BLaER1 (cell line): ENCODE measurements around the gene PCDHB10.
A peak's percentile ranks its signal among the peaks of the same experiment; 100 is the strongest.
"Not testable (repeated sequence)": the region's sequence is repeated elsewhere in the genome, so short reads cannot be mapped to it uniquely, and the experiment has no call there.

ENCODE experiments used
- H3K27ac ChIP-seq: shearing (Covaris generic); formaldehyde crosslinking; 2 replicates; pipeline ENCODE4 v1.8.1; 2022
- H3K27me3 ChIP-seq: shearing (Covaris generic); formaldehyde crosslinking; 2 replicates; pipeline ENCODE4 v1.8.1; 2022
- H3K36me3 ChIP-seq: shearing (Covaris generic); formaldehyde crosslinking; 2 replicates; pipeline ENCODE4 v1.8.1; 2022
- H3K4me1 ChIP-seq: shearing (Covaris generic); formaldehyde crosslinking; 2 replicates; pipeline ENCODE4 v1.8.1; 2022
- H3K4me2 ChIP-seq: shearing (Covaris generic); formaldehyde crosslinking; 2 replicates; pipeline ENCODE4 v1.8.1; 2022
- H3K4me3 ChIP-seq: shearing (Covaris generic); formaldehyde crosslinking; 2 replicates; pipeline ENCODE4 v1.8.1; 2022
- H3K9ac ChIP-seq: shearing (Covaris generic); formaldehyde crosslinking; 2 replicates; pipeline ENCODE4 v1.8.1; 2022
- H3K9me3 ChIP-seq: shearing (Covaris generic); formaldehyde crosslinking; 2 replicates; pipeline ENCODE4 v1.8.1; 2022
- H4K20me1 ChIP-seq: shearing (Covaris generic); formaldehyde crosslinking; 2 replicates; pipeline ENCODE4 v1.8.1; 2022
- Cebpa-rat ChIP-seq: shearing (Covaris generic); IDR thresholded peaks from 2 replicates; pipeline ENCODE4 v1.8.1; 2022

PCDHB10 gene

DNA sequence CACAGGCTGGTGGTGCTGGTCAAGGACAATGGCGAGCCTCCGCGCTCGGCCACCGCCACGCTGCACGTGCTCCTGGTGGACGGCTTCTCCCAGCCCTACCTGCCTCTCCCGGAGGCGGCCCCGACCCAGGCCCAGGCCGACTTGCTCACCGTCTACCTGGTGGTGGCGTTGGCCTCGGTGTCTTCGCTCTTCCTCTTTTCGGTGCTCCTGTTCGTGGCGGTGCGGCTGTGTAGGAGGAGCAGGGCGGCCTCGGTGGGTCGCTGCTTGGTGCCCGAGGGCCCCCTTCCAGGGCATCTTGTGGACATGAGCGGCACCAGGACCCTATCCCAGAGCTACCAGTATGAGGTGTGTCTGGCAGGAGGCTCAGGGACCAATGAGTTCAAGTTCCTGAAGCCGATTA is 23.9 kb downstream of the PCDHB10 start:
- H3K36me3 ChIP-seq, H3K27ac ChIP-seq, H3K27me3 ChIP-seq, H4K20me1 ChIP-seq, H3K4me1 ChIP-seq, H3K4me2 ChIP-seq, H3K9ac ChIP-seq, H3K4me3 ChIP-seq: not testable (repeated sequence)
- peaks cover 31% of the 10 kb centered on the region for H3K9me3 ChIP-seq

DNA sequence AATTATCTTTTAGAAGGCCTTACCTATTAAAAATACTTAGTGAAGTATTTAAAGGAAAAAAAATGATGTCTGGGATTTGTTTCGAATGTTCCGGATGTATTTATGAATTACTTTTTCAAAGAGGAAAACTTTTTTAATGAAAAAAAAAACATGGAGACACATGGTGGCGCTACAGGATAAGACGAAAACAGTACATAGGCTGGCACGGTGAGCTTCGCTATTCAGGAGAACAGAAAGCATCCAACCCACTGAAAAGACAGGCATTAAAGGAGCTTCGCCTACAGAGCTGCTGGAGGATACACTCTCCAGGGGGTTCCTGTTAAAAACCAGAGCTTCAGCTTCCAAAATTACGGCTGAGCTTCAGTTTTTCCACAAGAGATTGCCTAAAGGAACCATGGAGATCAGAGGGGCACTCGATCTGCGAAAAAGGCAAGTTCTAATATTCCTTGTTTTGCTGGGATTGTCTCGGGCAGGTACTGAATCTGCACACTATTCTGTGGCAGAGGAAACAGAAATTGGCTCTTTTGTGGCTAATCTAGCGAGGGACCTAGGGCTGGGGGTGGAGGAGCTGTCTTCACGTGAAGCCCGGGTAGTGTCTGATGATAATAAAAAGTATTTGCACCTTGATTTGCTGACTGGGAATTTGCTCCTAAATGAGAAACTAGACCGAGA is 31.1 kb downstream of the PCDHB10 start, which contains the start of gene PCDHB14:
PCDHB14 (plus strand) TSS at position 232 of the 672 bp plus-strand sequence; CDS start at position 395, 163 bp downstream.
- Histone ChIP-seq H3K9me3 (peaks cover 42% of the 10 kb centered on the region), H3K4me2 (peak within 1 kb of the TSS; percentile 75), H4K20me1 (no peaks in the 10 kb centered on the region), H3K27ac (no peak within 1 kb of the TSS; the same call in 1 of the 2 replicates), H3K9ac (peak within 1 kb of the TSS; percentile 66), H3K36me3 (0 out of 2 replicates have a peak, but pooled peaks cover 6% of the 10 kb centered on the region), H3K4me1 (peaks cover 8% of the 10 kb centered on the region; the same call in 1 of the 2 replicates), H3K4me3 (peak within 1 kb of the TSS; percentile 60), H3K27me3 (no peaks in the 10 kb centered on the region)
- TF ChIP-seq Cebpa-rat, result no peak

DNA sequence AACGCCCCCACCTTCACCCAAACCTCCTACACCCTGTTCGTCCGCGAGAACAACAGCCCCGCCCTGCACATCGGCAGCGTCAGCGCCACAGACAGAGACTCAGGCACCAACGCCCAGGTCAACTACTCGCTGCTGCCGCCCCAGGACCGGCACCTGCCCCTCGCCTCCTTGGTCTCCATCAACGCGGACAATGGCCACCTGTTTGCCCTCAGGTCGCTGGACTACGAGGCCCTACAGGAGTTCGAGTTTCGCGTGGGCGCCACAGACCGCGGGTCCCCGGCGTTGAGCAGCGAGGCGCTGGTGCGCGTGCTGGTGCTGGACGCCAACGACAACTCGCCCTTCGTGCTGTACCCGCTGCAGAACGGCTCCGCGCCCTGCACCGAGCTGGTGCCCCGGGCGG is 32.7 kb downstream of the PCDHB10 start:
- H3K4me3 ChIP-seq, H4K20me1 ChIP-seq, H3K27ac ChIP-seq, H3K36me3 ChIP-seq, H3K27me3 ChIP-seq, H3K4me2 ChIP-seq, H3K9ac ChIP-seq, H3K4me1 ChIP-seq: not testable (repeated sequence)
- peaks cover 32% of the 10 kb centered on the region for H3K9me3 ChIP-seq

DNA sequence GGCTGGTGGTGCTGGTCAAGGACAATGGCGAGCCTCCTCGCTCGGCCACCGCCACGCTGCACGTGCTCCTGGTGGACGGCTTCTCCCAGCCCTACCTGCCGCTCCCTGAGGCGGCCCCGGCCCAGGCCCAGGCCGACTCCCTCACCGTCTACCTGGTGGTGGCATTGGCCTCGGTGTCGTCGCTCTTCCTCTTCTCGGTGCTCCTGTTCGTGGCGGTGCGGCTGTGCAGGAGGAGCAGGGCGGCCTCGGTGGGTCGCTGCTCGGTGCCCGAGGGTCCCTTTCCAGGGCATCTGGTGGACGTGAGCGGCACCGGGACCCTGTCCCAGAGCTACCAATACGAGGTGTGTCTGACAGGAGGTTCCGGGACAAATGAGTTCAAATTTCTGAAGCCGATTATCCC is 33.3 kb downstream of the PCDHB10 start:
- not testable (repeated sequence) for H4K20me1 ChIP-seq, H3K4me1 ChIP-seq, H3K36me3 ChIP-seq, H3K9ac ChIP-seq, H3K27me3 ChIP-seq, H3K4me2 ChIP-seq, H3K27ac ChIP-seq, H3K4me3 ChIP-seq
- H3K9me3 ChIP-seq, result peaks cover 36% of the 10 kb centered on the region

DNA sequence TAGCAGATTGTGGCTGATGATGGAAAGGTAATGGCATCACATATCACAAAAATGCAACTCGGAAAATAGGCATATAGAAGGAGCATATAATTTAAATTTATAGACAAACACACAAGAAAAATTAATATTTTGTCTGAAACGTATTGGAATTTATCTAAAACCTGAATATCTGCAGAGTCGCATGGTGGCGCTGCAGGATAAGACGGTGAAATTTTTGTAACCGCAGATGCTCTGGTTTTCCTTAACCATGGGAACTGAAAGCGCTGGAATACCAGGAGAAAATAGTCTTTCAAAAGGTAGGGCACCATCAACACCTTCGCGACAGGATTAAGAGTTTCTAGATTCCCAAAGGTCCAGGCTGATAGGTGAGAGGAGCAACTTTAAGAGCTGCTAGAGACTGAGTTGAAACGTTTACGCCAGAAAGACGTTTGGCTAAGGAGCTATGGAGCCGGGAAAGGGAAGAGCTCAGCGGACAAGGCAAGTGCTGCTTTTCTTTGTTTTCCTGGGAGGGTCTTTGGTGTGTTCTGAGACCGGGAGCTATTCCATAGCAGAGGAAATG is 42.0 kb downstream of the PCDHB10 start:
- Histone ChIP-seq H3K9me3 (peaks cover 75% of the 10 kb centered on the region), H3K4me1 (no peaks in the 10 kb centered on the region), H4K20me1 (no peaks in the 10 kb centered on the region), H3K27me3 (no peaks in the 10 kb centered on the region), H3K4me3 (no peak overlapping the region), H3K4me2 (no peak overlapping the region), H3K27ac (no peak overlapping the region), H3K9ac (no peak overlapping the region), H3K36me3 (no peaks in the 10 kb centered on the region)
- TF ChIP-seq Cebpa-rat, result no peak

DNA sequence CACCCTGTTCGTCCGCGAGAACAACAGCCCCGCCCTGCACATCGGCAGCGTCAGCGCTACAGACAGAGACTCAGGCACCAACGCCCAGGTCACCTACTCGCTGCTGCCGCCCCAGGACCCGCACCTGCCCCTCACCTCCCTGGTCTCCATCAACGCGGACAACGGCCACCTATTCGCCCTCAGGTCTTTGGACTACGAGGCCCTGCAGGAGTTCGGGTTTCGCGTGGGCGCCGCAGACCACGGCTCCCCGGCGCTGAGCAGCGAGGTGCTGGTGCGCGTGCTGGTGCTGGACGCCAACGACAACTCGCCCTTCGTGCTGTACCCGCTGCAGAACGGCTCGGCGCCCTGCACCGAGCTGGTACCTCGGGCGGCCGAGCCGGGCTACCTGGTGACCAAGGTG is 43.8 kb downstream of the PCDHB10 start:
- not testable (repeated sequence) for H3K4me1 ChIP-seq, H3K4me3 ChIP-seq, H3K27me3 ChIP-seq, H3K9ac ChIP-seq, H3K36me3 ChIP-seq, H3K27ac ChIP-seq, H4K20me1 ChIP-seq, H3K4me2 ChIP-seq
- peaks cover 83% of the 10 kb centered on the region for H3K9me3 ChIP-seq

DNA sequence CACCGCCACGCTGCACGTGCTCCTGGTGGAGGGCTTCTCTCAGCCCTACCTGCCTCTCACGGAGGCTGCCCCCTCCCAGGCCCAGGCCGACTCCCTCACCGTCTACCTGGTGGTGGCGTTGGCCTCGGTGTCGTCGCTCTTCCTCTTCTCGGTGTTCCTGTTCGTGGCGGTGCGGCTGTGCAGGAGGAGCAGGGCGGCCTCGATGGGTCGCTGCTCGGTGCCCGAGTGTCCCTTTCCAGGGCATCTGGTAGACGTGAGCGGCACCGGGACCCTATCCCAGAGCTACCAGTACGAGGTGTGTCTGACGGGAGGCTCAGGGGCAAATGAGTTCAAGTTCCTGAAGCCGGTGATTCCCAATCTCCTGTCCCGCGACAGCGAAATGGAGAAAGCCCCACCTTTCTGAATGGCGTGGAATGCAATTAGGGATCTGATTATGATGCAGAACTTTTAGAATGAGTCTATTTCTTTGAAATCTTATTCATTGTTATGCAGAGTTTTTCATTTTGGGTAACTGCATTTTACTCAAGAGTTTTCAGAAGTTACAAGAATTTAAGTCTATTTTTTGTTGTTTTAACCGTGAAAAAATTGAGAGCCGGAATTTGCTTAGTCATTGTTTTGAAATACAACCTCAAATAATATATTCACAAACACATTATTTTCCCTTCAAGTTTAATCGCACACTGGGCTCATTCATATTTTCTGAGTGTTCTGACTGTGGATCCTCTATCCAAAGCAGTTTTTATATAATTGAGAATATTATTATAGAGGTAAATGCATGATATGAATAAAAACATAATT is 44.6 kb downstream of the PCDHB10 start:
- H3K27me3 ChIP-seq, result no peaks in the 10 kb centered on the region
- no peak overlapping the region for H3K4me2 ChIP-seq
- H3K9me3 ChIP-seq, result peaks cover 87% of the 10 kb centered on the region
- TF ChIP-seq Cebpa-rat, result no peak
- H4K20me1 ChIP-seq, result no peaks in the 10 kb centered on the region
- H3K27ac ChIP-seq, result no peak overlapping the region
- H3K4me1 ChIP-seq, result no peaks in the 10 kb centered on the region
- H3K4me3 ChIP-seq, result no peak overlapping the region
- H3K9ac ChIP-seq, result no peak overlapping the region
- H3K36me3 ChIP-seq, result no peaks in the 10 kb centered on the region

DNA sequence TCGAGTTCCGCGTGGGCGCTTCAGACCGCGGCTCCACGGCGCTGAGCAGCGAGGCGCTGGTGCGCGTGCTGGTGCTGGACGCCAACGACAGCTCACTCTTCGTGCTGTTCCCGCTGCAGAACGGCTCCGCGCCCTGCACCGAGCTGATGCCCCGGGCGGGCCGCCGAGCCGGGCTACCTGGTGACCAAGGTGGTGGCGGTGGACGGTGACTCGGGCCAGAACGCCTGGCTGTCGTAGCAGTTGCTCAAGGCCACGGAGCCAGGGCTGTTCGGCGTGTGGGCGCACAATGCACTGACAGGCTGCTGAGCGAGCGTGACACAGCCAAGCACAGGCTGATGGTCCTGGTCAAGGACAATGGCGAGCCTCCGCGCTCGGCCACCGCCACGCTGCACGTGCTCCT is 49.3 kb downstream of the PCDHB10 start:
- H3K4me2 ChIP-seq, result no peak overlapping the region
- no peak overlapping the region for H3K27ac ChIP-seq
- H4K20me1 ChIP-seq, result no peaks in the 10 kb centered on the region
- 0 out of 2 replicates have a peak overlapping the region, but pooled peaks have one; percentile 23 for H3K4me3 ChIP-seq
- H3K9ac ChIP-seq, result no peak overlapping the region
- H3K27me3 ChIP-seq, result no peaks in the 10 kb centered on the region
- peaks cover 83% of the 10 kb centered on the region for H3K9me3 ChIP-seq
- TF ChIP-seq Cebpa-rat, result no peak
- H3K4me1 ChIP-seq, result no peaks in the 10 kb centered on the region
- no peaks in the 10 kb centered on the region for H3K36me3 ChIP-seq
